GM12801 (cell line): Measurements from ENCODE around the gene ERF.

Source experiments
- TF ChIP-seq, protein P1 (sequence below): IDR thresholded peaks from one replicate; pipeline ENCODE4 v1.5.1; 2011; ENCODE audit warnings: control low read depth; ENCODE audit not compliant: insufficient read length; ENCODE audit errors: extremely low read depth

ERF gene

DNA sequence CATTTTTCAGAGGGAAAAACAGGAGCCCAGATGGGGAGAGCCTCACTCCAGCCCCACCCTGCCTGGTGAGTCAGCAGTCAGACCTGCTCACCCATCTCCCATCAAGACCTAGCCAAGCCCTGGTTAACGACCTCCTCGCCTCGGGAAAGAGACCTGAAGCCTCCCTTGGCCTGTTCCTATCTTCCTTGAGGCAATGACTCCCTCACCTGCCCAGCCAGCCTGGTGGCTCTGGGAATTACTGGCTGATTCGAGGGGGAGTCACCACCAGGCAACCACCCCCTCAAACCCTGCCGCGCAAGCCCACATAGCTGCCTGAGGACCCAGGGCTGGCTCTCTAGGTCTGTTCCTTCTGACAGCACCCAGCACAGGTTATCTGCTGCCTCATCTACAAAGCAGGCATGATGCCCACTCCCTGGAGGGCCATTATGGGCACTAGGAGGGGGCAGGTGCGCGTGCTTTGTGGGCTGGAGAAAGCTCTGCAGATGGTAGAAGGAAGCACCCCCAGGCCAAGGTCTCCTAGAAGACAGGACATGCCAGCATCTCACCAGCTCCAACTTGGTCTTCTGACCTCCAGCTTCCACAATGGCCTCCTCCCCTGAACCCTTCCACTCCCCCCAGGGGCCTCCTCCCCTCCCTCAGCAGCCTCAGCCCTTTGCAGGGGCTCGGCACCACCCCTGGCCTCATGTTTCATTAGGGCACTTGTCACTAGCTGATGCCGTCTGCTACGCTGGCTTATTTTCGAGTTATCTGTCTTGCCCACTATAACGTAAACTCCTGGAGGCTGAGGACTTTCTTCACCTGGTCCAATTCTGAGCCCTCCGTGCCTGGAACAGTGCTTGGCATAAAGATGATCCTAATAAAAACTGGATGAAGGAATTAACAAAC, 47.8 kb downstream of the ERF start:
- TF ChIP-seq, protein P1, sequence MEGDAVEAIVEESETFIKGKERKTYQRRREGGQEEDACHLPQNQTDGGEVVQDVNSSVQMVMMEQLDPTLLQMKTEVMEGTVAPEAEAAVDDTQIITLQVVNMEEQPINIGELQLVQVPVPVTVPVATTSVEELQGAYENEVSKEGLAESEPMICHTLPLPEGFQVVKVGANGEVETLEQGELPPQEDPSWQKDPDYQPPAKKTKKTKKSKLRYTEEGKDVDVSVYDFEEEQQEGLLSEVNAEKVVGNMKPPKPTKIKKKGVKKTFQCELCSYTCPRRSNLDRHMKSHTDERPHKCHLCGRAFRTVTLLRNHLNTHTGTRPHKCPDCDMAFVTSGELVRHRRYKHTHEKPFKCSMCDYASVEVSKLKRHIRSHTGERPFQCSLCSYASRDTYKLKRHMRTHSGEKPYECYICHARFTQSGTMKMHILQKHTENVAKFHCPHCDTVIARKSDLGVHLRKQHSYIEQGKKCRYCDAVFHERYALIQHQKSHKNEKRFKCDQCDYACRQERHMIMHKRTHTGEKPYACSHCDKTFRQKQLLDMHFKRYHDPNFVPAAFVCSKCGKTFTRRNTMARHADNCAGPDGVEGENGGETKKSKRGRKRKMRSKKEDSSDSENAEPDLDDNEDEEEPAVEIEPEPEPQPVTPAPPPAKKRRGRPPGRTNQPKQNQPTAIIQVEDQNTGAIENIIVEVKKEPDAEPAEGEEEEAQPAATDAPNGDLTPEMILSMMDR, result no peak

DNA sequence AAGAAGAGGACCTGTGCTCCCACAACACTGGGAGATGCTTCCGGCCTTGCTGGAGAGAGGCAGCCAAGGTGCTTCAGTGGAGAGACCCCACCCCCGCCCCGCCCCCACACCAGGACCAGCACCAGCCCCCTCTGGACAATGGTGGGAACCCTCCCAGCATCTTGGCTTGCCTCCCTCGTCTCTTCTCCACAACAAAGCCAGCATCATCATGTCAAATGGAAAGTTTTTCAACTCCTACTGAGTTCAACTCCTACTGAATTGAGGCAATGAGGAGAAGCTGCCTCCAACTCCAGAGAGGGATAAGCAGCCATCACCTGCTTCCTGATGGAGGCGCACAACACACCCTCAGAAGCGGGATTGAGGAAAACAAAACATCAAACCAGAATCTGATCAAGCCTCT, 50.3 kb downstream of the ERF start:
- TF ChIP-seq, protein P1, result no peak

DNA sequence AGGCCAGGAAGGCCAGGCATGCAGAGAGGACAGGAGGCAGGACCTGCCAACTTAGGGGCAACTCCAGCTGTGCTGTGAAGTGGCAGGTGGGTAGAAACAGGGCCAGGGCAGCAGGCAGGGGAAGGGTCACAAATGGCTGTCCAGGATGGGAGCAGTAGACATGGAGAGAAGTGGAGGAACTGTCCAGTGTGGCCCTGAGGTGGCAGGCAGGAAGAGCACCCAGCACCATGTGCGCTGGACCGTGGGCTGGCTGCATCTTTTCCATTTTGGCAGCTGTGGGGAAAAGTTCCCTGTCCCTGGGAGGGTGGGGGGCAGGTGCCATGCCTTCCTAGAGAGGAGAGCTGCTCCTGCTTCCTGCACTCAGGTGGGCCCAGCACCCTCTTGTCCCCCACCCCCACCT, 51.2 kb downstream of the ERF start:
- TF ChIP-seq, protein P1, result no peak

DNA sequence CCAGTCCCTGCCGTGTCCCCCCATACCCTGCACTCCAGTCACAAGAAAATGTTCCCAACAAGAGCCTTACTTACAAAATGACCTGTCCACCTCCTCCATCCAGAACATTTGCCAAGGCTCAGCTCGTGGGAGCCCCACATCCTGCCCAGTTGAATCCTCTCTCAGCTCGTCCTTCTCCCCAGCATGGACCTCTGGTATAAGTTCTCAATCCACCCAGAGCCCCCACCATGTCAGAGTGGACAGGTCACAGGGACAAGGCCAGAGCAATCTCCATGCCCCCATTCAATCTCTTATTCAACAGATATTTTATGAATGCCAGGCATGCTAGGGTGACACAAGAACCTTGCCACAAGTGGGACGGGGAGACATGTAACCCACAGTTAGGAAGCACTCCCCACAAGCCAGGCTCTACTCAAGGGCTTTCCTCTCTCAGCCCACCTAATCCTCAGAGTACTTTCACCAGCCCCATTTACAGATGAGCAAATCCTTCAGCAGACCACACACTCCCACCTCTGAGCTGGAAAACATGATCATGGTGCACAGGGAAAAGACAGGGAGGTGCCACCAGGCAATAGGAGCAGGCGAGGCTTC, 52.5 kb downstream of the ERF start:
- TF ChIP-seq, protein P1, result no peak

GRCh38 chr19:42201489-42202289, 53.2 kb downstream of the ERF start:
- TF ChIP-seq, protein P1, result no peak

DNA sequence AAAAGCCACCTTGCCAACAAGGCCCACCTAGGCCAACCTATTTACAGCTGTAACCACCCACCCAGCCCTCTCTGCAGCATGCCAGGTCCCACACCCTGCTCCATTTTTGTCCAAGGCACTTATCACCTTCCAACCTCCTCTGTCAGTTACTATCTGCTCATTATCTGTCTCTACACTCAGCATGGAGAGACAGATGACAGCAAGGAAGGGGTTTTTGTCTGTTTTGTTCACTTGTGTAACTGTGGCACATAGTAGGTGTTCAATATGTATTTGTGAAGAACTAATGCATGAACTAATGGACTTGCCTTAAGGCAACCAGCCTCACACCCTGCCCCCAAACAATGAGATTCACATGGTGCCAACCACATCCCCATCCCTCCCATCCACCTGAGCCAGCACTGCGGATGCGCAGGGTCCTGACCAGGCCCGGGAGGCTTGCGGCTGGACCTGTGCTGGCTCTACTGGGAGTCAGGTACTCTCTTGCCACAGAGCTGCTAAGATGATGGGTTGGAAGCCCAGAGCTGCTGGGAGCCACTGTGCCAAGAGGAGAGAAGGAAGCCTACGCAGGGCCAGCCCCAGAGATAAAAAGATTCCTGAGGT, 54.7 kb downstream of the ERF start:
- TF ChIP-seq, protein P1, result no peak

- TF ChIP-seq, protein P1, result no peak
Measured at GRCh38 chr19:42199440-42200115, 55.4 kb downstream of the ERF start.
